ENCODE results near the gene ELF3. TPM values are rescaled to one million over a fixed set of nuclear protein-coding genes. Genes with fewer than 3 reads are reported as not detected.

Gene ELF3
- total and polyA plus RNA-seq, 2 of the 13 experiments (the other 11 are each of a cell fraction or from before 2014, with no cell fraction given): 11.5 to 55.1 TPM

DNA sequence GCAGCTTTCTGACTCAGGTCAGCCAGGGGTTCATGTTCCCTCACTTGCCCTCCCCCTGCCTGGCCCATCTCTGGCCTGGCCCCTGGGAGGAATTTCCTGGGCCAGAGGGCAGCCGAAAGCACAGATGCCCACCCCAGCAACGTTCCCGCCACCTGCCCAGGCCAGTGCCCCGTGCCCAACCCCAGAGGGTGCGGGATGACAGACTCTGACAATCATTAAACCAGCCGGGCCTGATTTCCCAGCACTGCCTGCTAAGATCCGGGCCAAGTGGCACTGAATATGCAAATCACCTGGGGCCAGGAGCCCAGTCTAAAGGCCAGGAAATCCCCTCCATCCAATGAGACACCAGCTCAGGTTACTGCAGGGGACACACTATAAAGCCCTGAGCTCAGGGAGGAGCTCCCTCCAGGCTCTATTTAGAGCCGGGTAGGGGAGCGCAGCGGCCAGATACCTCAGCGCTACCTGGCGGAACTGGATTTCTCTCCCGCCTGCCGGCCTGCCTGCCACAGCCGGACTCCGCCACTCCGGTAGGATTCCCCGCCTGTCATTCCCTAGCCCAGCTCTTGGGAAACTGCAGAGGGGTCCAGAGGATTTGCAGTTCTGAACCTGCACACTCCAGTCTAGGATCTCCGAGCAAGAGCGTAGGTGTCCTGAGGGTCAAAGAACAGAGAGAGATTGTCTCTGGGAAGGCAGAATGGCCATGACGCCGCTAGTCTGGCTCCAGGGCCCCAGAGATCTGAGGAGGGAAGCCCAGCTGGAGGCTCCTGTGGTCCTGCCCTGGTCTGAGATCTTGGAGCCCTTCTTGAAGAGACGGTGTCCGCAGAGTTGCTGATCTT, at the start of gene ELF3 (continued):
- TF ChIP-seq, protein P1, sequence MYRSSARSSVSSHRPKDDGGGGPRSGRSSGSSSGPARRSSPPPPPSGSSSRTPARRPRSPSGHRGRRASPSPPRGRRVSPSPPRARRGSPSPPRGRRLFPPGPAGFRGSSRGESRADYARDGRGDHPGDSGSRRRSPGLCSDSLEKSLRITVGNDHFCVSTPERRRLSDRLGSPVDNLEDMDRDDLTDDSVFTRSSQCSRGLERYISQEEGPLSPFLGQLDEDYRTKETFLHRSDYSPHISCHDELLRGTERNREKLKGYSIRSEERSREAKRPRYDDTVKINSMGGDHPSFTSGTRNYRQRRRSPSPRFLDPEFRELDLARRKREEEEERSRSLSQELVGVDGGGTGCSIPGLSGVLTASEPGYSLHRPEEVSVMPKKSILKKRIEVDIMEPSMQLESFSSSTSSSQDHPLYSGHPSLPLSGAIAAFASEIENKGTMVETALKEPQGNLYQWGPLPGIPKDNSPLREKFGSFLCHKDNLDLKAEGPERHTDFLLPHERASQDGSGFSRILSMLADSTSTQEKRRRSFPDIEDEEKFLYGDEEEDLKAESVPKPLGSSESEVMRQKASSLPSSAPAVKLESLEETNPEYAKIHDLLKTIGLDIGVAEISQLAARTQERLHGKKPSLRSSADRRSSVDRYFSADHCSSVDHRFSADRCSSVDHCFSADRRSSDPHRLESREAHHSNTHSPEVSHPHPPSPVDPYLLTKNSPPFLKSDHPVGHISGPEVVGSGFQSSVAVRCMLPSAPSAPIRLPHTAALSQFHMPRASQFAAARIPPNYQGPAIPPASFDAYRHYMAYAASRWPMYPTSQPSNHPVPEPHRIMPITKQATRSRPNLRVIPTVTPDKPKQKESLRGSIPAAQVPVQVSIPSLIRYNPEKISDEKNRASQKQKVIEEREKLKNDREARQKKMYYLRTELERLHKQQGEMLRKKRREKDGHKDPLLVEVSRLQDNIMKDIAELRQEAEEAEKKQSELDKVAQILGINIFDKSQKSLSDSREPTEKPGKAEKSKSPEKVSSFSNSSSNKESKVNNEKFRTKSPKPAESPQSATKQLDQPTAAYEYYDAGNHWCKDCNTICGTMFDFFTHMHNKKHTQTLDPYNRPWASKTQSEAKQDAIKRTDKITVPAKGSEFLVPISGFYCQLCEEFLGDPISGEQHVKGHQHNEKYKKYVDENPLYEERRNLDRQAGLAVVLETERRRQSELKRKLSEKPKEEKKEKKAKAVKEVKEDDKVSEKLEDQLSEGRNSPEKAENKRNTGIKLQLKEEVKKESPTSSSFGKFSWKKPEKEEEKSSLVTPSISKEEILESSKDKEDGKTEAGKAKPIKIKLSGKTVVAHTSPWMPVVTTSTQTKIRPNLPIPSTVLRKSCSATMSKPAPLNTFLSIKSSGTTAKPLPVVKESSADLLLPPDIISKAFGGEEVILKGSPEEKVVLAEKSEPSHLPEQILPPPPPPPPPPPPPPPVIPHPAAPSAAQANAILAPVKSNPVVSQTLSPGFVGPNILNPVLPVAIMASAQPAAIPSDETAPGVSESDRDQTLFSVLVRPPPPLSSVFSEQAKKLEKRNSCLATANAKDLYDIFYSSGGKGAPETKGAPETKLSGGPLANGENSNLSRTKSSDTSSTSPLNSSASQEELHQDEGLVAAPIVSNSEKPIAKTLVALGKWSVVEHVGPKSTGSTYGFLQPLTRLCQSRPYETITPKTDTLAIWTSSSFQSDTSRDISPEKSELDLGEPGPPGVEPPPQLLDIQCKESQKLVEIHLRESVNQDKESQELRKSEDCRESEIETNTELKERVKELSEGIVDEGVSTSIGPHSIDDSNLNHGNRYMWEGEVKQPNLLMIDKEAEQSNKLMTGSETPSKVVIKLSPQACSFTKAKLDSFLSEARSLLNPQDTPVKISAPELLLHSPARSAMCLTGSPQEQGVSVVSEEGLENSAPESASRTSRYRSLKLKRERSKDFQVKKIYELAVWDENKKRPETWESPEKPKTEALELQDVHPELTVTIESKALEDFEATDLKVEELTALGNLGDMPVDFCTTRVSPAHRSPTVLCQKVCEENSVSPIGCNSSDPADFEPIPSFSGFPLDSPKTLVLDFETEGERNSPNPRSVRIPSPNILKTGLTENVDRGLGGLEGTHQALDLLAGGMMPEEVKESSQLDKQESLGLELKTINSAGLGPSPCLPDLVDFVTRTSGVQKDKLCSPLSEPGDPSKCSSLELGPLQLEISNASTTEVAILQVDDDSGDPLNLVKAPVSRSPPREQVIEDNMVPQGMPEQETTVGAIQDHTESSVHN (CRISPR knock-in tag; IDR thresholded peaks at IDR 0.05): peak; percentile 34; the same call in 1 of the 2 replicates
- TF ChIP-seq, protein P2, sequence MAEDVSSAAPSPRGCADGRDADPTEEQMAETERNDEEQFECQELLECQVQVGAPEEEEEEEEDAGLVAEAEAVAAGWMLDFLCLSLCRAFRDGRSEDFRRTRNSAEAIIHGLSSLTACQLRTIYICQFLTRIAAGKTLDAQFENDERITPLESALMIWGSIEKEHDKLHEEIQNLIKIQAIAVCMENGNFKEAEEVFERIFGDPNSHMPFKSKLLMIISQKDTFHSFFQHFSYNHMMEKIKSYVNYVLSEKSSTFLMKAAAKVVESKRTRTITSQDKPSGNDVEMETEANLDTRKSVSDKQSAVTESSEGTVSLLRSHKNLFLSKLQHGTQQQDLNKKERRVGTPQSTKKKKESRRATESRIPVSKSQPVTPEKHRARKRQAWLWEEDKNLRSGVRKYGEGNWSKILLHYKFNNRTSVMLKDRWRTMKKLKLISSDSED (CRISPR knock-in tag; IDR thresholded peaks at IDR 0.05): no peak
- TF ChIP-seq KLF9 (CRISPR knock-in tag; IDR thresholded peaks at IDR 0.05; ENCODE audit: low read depth): peak; percentile 19; the same call in 1 of the 2 replicates
- TF ChIP-seq, protein P3, sequence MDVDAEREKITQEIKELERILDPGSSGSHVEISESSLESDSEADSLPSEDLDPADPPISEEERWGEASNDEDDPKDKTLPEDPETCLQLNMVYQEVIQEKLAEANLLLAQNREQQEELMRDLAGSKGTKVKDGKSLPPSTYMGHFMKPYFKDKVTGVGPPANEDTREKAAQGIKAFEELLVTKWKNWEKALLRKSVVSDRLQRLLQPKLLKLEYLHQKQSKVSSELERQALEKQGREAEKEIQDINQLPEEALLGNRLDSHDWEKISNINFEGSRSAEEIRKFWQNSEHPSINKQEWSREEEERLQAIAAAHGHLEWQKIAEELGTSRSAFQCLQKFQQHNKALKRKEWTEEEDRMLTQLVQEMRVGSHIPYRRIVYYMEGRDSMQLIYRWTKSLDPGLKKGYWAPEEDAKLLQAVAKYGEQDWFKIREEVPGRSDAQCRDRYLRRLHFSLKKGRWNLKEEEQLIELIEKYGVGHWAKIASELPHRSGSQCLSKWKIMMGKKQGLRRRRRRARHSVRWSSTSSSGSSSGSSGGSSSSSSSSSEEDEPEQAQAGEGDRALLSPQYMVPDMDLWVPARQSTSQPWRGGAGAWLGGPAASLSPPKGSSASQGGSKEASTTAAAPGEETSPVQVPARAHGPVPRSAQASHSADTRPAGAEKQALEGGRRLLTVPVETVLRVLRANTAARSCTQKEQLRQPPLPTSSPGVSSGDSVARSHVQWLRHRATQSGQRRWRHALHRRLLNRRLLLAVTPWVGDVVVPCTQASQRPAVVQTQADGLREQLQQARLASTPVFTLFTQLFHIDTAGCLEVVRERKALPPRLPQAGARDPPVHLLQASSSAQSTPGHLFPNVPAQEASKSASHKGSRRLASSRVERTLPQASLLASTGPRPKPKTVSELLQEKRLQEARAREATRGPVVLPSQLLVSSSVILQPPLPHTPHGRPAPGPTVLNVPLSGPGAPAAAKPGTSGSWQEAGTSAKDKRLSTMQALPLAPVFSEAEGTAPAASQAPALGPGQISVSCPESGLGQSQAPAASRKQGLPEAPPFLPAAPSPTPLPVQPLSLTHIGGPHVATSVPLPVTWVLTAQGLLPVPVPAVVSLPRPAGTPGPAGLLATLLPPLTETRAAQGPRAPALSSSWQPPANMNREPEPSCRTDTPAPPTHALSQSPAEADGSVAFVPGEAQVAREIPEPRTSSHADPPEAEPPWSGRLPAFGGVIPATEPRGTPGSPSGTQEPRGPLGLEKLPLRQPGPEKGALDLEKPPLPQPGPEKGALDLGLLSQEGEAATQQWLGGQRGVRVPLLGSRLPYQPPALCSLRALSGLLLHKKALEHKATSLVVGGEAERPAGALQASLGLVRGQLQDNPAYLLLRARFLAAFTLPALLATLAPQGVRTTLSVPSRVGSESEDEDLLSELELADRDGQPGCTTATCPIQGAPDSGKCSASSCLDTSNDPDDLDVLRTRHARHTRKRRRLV (CRISPR knock-in tag; IDR thresholded peaks at IDR 0.05): peak; percentile 98
- TF ChIP-seq, protein P4, sequence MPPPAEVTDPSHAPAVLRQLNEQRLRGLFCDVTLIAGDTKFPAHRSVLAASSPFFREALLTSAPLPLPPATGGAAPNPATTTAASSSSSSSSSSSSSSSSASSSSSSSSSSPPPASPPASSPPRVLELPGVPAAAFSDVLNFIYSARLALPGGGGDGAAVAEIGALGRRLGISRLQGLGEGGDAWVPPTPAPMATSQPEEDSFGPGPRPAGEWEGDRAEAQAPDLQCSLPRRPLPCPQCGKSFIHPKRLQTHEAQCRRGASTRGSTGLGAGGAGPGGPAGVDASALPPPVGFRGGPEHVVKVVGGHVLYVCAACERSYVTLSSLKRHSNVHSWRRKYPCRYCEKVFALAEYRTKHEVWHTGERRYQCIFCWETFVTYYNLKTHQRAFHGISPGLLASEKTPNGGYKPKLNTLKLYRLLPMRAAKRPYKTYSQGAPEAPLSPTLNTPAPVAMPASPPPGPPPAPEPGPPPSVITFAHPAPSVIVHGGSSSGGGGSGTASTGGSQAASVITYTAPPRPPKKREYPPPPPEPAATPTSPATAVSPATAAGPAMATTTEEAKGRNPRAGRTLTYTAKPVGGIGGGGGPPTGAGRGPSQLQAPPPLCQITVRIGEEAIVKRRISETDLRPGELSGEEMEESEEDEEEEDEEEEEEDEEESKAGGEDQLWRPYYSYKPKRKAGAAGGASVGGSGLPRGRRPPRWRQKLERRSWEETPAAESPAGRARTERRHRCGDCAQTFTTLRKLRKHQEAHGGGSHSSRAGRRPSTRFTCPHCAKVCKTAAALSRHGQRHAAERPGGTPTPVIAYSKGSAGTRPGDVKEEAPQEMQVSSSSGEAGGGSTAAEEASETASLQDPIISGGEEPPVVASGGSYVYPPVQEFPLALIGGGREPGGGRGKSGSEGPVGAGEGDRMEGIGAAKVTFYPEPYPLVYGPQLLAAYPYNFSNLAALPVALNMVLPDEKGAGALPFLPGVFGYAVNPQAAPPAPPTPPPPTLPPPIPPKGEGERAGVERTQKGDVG (CRISPR knock-in tag; IDR thresholded peaks at IDR 0.05; ENCODE audit: borderline replicate concordance): no peak
- TF ChIP-seq, protein P5, sequence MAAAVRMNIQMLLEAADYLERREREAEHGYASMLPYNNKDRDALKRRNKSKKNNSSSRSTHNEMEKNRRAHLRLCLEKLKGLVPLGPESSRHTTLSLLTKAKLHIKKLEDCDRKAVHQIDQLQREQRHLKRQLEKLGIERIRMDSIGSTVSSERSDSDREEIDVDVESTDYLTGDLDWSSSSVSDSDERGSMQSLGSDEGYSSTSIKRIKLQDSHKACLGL (CRISPR knock-in tag; IDR thresholded peaks at IDR 0.05): peak; percentile 13; the same call in 1 of the 2 replicates
- TF ChIP-seq, protein P6, sequence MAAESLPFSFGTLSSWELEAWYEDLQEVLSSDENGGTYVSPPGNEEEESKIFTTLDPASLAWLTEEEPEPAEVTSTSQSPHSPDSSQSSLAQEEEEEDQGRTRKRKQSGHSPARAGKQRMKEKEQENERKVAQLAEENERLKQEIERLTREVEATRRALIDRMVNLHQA (CRISPR knock-in tag; IDR thresholded peaks at IDR 0.05): no peak
